Tongue (tissue), 2 donors: ENCODE data around the gene ABCA7. TPM values are rescaled to one million over a fixed set of nuclear protein-coding genes. Genes with fewer than 3 reads are reported as not detected.

Experiments
- DNase-seq: peaks from one replicate; pipeline ENCODE4 v3.0.0-alpha.2; 2015
- total RNA-seq: library from RNA; depleted of rRNA; stranded (reverse); fragments of >200 nt; gene quantifications from one replicate; pipeline ENCODE4 v1.2.3, GENCODE V29; 2014

The ABCA7 gene
- total RNA-seq, 1 donor from 2014 or later, result 22.1 TPM

DNA sequence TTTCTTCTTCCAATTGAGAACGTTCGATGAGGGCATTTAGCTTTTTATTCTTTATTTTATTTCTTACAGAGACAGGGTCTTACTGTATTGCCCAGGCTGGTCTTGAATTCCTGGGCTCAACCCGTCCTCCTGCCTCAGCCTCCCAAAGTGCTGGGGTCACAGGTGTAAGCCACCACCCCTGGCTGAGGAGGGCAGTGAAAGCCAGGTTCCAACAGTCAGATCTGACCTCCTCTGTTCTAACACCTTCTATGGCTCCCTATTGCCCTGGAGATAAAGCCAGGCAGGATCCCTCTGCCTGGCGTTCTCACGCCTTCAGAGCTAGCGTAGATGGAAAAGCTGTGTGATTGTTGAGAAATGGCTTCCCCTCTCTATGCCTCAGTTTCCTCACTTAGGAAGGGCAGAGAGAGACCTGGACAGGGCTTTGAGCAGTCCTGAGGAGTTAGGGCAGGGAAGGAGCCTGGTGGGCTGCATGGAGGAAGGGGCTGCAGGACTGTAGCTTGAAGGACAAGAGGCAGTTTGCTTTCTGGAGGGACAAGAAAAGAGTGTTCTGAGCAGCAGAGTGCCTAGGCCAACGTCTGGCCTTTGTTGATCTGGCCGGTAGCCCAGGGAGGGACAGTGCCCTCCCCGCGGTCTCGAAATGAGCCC, 32.6 kb downstream of the ABCA7 start:
- DNase-seq, result no peak

DNA sequence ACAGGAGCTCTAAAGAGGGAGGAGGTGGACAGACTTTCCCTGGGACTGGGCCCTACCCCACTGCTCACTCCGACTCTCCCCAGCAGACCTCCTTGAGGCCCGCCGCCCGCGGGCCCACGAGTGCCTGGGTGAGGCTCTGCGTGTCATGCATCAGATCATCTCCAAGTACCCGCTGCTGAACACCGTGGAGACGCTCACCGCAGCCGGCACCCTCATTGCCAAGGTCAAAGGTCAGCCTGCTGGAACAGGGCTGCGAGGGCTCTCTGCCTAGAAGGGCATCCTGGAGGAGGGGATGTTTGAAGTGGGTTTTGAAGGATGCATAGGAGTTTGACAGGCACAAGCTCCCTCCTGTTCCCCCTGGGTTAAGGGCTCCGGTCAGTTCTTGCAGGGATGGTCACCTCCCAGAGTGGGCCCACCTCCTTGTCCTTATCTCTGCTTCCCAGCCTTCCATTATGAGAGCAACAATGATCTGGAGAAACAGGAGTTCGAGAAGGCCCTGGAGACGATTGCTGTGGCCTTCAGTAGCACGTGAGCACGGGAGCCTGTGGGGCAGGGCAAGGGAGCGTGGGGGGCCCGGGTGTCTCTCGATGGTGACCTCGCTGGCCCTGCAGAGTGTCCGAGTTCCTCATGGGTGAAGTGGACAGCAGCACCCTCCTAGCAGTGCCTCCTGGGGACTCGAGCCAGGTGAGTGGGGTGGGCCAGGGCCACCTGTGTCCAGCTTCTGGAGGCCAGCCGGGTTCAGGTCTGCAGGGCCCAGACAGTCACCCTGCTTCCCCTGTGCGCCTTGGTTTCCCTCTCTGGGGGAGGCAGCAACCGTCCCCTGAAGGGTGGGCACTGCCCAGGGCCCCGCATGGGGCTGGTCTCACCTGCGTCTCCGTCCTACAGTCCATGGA, 33.4 kb downstream of the ABCA7 start:
- no peak for DNase-seq

DNA sequence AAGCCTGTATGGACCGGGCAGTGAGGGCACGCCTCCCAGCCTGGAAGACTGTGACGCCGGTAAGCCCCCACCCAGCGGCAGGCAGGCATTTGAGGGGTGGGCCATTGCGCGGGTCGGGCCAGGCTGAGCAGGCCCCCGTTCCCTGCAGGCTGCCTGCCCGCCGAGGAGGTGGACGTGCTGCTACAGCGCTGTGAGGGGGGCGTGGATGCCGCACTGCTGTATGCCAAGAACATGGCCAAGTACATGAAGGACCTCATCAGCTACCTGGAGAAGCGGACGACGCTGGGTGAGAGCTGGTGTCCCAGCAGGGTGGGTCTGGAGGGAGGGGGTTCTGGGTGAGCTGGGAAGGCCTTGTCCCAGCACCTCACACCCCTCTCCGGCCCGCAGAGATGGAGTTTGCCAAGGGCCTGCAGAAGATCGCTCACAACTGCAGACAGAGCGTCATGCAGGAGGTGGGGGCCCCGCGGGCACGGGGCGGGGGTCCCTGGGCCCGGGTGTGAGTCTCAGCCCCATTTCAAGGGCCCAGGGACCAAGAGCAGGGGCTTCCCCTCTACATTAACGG, 34.1 kb downstream of the ABCA7 start:
- DNase-seq, result no peak

DNA sequence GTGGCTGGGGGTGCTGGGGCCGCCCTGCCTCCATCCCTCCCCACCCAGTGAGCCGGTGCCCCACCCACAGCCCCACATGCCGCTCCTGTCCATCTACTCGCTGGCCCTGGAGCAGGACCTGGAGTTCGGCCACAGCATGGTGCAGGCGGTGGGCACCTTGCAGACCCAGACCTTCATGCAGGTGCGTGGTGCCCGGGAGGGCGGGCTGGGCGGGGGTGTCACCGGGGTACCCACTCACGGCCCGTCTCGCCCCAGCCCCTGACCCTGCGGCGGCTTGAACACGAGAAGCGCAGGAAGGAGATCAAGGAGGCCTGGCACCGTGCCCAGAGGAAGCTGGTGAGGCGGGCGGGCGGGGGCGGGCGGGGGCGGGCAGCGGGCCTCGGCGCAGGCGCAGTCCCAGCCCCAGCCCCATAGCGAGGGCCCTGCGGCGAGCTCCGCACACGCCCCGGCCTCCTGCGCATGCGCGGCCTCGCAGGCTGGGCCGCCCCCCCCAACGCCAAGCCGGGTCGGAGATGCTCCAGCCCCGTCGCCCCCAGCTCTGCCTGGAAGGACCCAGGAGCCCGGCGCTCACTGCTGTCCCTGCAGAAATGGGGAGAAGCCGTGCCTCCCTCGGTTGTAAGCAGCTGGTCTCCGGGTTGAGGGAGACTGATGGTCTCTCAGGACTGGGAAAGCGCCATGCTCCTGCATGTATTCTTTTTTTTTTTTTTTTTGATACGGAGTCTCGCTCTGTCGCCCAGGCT, 34.8 kb downstream of the ABCA7 start:
- DNase-seq, result peak; percentile 20

DNA sequence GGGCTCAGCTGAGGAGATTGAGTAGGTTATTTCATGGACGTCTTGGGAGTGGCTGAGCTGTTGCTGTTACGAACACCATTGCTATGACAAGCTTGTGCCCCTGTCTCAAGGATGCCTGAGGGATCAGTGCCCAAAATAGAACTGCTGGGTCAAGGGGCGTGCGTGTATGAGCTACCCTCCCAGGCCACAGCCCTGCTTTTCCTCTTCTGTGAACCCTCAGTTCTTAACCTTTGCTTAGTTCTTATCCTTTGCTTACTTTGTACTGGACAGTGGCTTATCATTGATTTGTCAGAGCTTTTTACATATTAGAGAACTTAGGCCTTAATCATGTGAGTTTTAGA, 36.1 kb downstream of the ABCA7 start:
- no peak for DNase-seq

DNA sequence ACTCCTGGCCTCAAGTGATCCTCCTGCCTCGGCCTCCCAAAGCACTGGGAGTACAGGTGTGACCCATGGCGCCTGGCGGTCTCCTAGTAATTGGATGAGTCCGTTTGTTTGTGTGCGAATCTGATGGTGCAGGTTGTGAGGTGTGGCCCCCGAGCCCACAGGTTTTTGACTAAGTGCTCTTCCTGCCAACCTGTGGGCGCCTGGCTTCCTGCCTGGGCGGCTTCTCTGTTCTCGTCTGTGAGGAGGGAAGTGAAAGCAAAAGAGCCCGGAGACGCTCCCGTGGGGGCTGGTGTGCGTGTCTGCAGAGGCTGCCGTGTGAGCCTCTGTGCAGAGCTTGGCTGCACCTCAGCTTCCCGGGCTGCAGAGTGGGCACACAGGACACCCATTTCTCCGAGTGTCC, 37.0 kb downstream of the ABCA7 start:
- peak; percentile 9 for DNase-seq

DNA sequence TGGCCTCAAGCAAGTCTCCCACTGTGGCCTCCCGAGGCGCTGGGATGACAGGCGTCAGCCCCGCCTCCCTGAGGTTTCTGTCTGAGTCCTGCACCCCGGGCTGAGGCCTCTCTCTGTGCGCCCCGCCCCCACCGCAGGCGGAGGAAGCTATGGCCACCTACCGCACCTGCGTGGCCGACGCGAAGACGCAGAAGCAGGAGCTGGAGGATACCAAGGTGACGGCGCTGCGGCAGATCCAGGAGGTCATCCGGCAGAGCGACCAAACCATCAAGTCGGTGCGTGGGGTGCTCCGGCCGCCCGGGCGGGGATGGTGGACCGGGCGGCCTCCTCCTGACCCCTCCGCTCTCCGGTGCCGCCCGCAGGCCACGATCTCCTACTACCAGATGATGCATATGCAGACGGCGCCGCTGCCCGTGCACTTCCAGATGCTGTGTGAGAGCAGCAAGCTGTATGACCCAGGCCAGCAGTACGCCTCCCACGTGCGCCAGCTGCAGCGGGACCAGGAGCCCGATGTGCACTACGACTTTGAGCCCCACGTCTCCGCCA, 39.7 kb downstream of the ABCA7 start:
- DNase-seq, result no peak

DNA sequence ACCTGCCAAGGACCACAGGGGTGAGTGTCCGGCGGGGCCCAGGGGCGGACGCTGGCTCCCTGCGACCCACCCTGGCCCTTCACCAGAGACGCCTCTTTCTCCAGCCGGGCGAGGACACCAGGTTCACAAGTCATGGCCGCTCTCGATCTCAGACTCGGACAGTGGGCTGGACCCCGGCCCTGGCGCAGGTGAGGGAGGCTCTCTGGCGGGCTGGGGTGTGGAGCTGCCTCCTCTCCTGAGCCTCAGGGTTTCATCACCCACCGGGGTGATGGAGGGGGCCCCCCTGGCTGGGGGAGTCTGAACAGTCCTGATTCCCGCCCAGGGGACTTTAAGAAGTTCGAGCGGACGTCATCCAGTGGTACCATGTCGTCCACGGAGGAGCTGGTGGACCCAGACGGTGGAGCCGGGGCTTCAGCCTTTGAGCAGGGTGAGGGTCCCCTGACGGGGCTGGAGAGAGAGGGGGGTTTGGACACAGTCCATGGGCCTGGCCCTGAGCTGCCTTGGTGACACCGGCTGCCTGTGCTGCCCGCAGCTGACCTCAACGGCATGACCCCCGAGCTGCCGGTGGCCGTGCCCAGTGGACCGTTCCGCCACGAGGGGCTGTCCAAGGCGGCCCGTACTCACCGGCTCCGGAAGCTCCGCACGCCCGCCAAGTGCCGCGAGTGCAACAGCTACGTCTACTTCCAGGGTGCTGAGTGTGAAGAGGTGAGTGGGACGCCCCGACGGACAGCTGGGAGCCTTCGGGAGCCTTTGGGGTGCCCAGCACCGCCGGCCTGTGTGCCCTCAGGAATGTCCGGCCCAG, 40.7 kb downstream of the ABCA7 start:
- DNase-seq, result no peak

DNA sequence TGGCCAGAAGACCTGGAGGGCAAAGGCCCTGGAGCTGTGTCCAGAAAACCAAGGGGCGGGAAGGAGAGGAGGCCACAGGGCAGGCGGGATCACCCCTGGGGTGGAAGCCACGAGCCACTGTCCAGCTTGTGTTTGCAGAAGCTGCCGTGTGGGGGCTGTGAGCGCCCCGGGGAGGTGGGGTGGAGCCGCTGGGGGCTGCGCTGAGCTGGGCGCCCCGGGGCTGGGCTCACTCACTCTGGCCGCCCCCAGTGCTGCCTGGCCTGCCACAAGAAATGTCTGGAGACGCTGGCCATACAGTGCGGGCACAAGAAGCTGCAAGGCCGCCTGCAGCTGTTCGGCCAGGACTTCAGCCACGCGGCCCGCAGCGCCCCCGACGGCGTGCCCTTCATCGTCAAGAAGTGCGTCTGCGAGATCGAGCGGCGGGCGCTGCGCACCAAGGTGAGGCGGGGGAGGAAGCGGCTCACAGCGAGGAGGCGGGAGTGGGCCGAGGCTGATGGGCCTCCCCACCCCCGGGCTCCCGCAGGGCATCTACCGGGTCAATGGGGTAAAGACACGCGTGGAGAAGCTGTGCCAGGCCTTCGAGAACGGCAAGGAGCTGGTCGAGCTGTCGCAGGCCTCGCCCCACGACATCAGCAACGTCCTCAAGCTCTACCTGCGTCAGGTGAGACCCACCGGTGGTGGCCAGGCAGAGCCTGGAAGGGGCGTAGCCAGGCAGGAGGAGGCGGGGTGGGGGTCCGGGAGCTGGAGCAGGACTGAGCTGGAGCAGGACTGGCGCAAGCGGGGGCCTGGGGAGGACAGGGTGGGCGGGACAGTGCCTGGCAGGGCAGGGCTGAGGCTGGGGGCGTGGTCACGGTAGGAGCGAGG, 41.6 kb downstream of the ABCA7 start:
- no peak for DNase-seq

DNA sequence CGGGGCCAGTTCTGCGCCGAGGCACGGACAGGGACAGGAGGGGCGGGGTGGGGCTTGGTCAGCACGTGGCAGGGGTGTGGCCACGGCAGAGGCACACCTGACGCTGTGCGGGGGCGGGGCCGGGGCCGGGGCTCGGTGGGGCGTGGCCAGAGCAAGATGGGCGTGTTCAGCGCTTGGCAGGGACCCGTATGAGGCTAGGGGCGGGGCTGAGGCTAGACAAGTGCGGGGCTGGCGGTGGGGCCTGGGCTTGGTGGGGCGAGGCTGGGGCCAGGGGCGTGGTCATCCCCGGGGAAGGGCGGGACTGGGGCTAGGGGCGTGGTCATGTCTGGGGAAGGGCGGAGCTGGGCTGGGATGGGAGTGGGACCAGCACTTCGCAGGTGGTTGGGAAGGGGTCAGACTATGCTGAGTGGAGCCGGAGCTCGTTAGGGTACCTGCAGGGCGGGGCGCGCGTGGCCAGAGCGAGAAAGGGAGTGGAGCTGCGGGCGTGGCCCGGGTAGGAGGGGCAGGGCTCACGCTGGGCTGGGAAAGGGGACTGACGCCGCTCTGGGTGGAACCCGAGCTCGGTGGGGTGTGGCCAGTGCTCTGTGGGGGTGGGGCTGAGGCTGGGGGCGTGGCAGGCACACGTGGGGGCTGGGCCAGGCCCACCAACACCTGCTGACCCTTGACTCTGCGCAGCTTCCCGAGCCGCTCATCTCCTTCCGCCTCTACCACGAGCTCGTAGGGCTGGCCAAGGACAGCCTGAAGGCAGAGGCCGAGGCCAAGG, 42.4 kb downstream of the ABCA7 start:
- DNase-seq, result peak; percentile 69

DNA sequence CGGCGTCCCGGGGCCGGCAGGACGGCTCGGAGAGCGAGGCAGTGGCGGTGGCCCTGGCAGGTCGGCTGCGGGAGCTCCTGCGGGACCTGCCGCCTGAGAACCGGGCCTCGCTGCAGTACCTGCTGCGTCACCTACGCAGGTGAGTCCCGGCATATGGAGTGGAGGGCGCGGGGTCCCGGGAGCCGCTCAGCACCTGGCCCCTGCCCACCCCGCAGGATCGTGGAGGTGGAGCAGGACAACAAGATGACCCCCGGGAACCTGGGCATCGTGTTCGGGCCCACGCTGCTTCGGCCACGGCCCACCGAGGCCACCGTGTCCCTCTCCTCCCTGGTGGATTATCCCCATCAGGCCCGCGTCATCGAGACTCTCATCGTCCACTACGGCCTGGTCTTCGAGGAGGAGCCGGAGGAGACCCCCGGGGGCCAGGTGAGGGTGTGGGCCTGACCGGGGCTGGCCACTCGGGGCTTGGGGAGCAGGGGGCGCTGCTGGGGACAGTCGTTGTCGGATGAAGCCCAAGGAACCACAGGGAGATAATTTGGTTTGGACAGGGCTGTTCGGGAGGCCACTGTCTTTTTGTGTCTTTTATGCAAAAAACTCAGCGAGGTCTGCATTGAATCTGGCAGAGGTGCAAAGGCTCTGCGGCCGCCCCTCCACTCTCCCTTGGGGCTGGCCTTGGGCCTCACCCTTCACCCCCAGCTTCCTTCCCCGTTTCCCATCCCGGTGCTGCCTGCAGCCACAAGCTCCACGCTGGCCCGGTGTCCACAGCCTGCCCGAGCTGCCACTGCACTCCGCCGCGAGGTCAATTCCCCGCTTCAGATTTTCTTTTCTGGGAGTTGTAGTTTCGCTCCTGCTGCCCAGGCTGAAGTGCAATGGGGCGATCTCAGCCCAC, 43.3 kb downstream of the ABCA7 start:
- no peak for DNase-seq

DNA sequence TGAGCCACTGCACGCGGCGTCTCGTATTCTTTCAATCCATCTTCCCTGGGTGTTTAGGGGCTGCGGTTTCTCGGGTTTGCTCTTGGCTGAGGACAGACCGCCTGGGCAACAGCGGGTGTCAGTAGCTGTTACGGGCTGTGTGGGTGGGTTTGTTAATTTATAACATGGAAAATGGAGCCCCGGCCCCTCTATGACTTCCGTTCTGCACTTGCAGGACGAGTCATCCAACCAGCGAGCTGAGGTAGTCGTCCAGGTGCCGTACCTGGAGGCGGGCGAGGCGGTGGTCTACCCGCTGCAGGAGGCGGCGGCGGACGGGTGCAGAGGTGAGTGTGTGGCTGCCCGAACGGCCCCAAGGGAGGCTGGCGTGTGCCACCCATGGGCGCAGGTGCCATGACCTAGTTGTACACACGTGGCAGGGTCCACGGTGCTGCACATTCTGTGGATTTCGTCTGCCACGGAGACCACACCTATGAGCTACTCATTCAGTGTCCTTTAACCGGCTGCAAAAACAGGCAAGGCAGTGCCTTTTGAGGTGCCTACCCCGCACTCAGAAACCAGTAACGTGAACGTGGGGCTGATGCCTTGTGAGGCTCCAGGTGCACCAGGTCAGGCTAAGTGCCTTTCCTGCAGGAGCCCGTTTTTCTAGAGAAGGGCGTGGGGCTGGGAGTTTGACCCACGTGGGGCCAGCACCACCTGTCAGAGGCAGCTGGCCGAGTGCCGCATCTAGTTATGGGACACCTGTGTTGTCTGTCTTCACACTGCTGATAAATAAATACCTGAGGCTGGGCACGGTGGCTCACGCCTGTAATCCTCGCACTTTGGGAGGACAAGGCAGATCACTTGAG, 44.3 kb downstream of the ABCA7 start:
- no peak for DNase-seq

DNA sequence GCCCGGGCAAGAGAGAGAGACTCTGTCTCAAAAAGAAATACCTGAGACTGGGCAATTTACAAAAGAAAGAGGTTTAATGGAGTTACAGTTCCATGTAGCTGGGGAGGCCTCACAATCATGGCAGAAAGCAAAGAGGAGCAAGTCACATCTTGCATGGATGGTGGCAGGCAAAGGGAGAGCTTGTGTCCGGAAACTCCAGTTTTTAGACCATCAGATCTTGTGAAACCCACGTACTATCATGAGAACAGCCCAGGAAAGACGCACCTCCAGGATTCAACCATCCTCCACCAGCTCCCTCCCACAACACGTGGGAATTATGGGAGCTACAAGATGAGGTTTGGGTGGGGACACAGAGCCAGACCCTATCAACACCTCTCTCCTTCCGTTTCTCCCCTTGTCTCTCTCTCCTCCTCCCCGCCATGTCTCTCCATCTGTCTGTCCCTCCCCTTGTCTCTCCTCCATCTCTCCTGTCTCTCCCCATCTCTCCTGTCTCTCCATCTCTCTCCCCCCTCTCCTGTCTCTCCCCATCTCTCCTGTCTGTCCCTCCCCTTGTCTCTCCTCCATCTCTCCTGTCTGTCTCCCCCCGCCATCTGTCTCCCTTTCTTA, 45.2 kb downstream of the ABCA7 start:
- DNase-seq, result no peak

DNA sequence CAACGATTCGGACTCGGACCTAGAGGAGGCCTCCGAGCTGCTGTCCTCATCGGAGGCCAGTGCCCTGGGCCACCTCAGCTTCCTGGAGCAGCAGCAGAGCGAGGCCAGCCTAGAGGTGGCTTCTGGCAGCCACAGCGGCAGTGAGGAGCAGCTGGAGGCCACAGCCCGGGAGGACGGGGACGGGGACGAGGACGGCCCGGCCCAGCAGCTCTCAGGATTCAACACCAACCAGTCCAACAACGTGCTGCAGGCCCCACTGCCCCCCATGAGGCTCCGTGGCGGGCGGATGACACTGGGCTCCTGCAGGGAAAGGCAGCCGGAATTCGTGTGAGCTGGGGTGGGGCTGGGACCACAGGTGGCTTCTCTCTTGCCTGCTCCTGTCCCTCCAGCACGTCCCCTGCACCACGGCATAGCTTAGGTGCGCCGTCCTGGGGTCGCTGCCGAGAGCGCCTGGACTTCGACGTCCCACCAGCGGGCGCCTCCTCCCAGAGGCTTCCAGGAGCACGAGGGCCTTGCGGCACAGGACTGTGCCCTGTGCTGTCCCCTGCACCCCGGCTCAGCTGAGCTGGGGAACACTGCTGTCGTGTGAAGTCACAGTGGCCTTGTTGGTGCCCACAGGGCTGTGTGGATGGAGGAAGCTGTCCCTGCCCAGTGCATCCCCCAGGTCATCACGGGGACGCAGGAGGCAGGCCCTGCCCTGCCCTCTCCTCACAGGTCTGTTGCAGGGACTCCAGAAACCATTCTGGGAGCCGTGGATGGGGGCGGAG, 46.0 kb downstream of the ABCA7 start:
- no peak for DNase-seq

DNA sequence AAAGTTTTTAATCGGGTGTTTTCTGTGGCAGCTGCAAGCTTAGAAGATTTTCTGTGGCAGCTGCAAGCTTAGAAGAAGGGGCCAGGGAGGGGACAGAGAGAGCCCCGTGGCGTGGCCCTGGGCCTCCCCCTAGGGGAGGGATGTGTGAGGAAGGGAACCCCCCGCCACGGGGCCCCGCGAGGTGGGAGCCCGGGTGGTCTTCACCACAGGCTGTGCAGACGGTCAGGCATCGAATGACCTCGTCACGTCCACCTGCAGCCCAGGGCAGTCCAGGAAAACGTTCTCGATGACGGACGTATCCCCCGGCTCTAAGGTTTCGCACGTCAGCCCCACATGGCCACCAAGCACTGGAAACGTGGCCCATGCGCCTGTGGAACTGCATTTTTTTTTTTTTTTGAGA, 46.7 kb downstream of the ABCA7 start:
- peak; percentile 77 for DNase-seq

DNA sequence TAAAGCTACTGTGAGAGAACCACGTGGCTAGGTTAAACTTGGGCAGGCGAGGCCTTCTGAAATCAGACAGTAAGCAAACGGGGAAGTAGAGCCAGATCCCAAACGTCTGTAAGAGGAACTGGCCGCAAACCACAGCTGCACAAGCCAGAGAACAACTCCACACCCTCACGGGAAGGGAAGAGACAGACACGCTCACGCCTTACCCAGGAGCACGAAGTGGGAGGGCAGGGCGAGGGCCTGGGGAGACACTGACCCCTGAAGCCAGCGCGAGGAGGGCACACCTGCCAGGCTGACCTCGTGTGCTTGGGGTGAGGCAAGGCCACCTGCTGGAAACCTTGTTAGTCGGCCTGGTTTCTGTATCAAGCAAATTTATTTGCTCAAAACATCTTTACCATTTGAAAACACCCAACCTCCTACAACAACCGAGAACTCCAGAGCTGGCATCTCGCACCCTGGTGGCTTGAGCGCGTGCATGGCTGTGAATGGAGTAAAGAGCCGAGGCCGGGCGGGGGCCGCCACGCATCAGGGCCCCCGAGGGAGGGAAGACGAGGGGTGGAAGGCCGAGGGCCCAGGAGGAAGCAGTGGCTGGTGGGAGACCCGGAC, 48.0 kb downstream of the ABCA7 start:
- DNase-seq, result peak; percentile 33
